Smooth muscle cell (in vitro differentiated cells): ENCODE results near the gene BAIAP2L1. TPM values are rescaled to one million over a fixed set of nuclear protein-coding genes. Genes with fewer than 3 reads are reported as not detected.

ENCODE experiments used
- DNase-seq: peaks from one replicate; lab custom pipeline; 2025; ENCODE audit not compliant: unreplicated experiment; lab: John Stamatoyannopoulos, UW
- H2AFZ ChIP-seq: fragments of 200-600 bp; sonication (generic); 2 replicates; pipeline ENCODE4 v1.6.0; 2016; ENCODE audit warnings: antibody characterized with exemption, low read depth, mild to moderate bottlenecking
- H3F3A ChIP-seq: fragments of 200-600 bp; sonication (generic); 2 replicates; pipeline ENCODE4 v1.6.0; 2017; ENCODE audit warnings: antibody characterized with exemption, low read depth
- H3K27ac ChIP-seq: fragments of 200-600 bp; sonication (generic); 2 replicates; pipeline ENCODE4 v1.5.1; 2016; ENCODE audit warnings: low read depth, mild to moderate bottlenecking
- H3K27me3 ChIP-seq: fragments of 200-600 bp; sonication (generic); 2 replicates; pipeline ENCODE4 v1.6.1; 2016; ENCODE audit warnings: low read depth, mild to moderate bottlenecking
- H3K36me3 ChIP-seq: fragments of 200-600 bp; sonication (generic); 2 replicates; pipeline ENCODE4 v1.5.1; 2016; ENCODE audit warnings: low read depth
- H3K4me1 ChIP-seq: fragments of 200-600 bp; sonication (generic); 2 replicates; pipeline ENCODE4 v1.5.1; 2016; ENCODE audit warnings: low read depth
- H3K4me2 ChIP-seq: fragments of 200-600 bp; sonication (generic); 2 replicates; pipeline ENCODE4 v1.6.0; 2016; ENCODE audit warnings: mild to moderate bottlenecking
- H3K4me3 ChIP-seq: fragments of 200-600 bp; sonication (generic); 2 replicates; pipeline ENCODE4 v1.5.1; 2016; ENCODE audit warnings: mild to moderate bottlenecking
- H3K79me2 ChIP-seq: fragments of 200-600 bp; sonication (generic); 2 replicates; pipeline ENCODE4 v1.6.0; 2016; ENCODE audit warnings: low read depth, mild to moderate bottlenecking
- H3K9ac ChIP-seq: fragments of 200-600 bp; sonication (generic); 2 replicates; pipeline ENCODE4 v1.6.0; 2016; ENCODE audit warnings: low read depth
- H3K9me3 ChIP-seq: fragments of 200-600 bp; sonication (generic); replicated peaks from 2 replicates; pipeline ENCODE4 v1.5.1; 2016; ENCODE audit warnings: low read depth
- H4K20me1 ChIP-seq: fragments of 200-600 bp; sonication (generic); 2 replicates; pipeline ENCODE4 v1.6.0; 2016; ENCODE audit warnings: low read depth
- CTCF ChIP-seq: fragments of 200-600 bp; sonication (generic); IDR thresholded peaks from 2 replicates; pipeline ENCODE4 v1.5.1; 2017; ENCODE audit warnings: borderline replicate concordance, mild to moderate bottlenecking, antibody characterized with exemption; ENCODE audit not compliant: insufficient read depth, poor library complexity, severe bottlenecking
- WGBS: methylation state at CpG from one replicate; pipeline ENCODE4 v1.1.7; 2016; ENCODE audit warnings: low lambda C conversion rate; 5-methylcytosine and 5-hydroxymethylcytosine counted together
- polyA plus RNA-seq: library from polyadenylated mRNA; unstranded; fragments of >200 nt; fragmentation: Nextera tagmentation; extraction: Ambion mirVana; gene quantifications from 2 replicates; pipeline ENCODE4 v1.2.1, GENCODE V29; 2016
- total RNA-seq: library from RNA; depleted of rRNA; stranded (reverse); fragments of >200 nt; gene quantifications from 2 replicates; pipeline ENCODE4 v1.2.3, GENCODE V29; 2014

BAIAP2L1 gene
- total and polyA plus RNA-seq, 2 experiments from 2014 or later, result 45.0 to 55.1 TPM

DNA sequence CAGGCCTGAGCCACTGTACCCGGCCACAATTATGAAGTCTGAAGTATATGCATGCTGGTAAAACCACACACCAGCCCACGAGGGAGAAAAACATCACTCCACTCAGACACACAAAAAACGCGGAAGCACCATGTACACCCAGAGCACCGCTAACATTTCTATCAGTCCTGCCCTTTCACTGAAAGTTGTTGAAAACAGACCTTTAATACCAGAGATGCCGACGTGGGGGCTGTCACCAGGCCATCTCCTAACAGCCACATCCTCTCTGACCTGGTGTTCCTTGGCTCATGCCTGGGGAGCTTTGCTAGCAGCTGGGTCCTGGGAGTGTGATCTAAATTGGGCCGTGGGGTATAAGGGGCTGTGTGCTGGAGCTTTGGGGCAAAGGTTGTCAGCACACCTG lies 49.8 kb downstream of the BAIAP2L1 start:
- peaks cover 59% of the 10 kb centered on the region for H3K79me2 ChIP-seq
- no peak overlapping the region for H3K4me2 ChIP-seq

DNA sequence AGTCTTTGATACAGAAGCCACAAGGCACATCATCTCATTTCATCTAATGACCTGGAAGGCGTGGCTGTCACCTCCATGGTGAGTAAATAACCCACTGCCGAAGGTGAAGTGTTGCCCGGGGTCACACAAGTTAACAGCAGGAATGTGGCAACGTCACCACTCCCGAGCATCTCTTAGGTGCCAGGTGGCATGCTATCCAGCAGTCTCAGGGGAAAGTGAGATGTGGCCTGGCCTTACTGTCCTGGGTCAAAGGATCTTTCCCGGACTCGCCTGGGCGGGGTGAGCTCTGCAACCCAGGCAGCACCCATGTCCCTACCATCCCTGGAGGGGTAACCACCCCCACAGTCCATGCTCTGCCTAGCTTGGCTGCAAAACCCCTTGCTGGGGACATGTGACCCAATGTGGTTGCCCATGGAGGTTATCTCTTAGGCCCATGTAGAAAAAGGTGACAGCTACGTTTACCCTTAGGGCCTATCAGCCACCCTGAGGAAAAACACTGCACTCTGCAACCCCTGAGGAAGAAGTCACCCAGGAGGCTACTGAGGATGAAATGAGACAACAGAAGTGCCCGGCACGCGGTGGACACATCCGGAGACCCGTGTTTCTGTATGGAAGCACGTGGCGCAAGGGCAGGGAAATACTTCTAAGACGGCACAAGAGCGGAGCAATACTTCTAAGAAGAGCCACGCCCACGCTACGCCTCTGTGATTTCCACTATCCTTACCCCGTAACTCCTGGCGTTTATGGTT lies 52.0 kb downstream of the BAIAP2L1 start:
- peaks cover 56% of the 10 kb centered on the region for H4K20me1 ChIP-seq
- H3K4me1 ChIP-seq, result peaks cover 3% of the 10 kb centered on the region
- no peaks in the 10 kb centered on the region for H3K27me3 ChIP-seq
- no peak overlapping the region for H3K4me2 ChIP-seq
- no peaks in the 10 kb centered on the region for H3K9me3 ChIP-seq
- peaks cover 16% of the 10 kb centered on the region for H3F3A ChIP-seq
- WGBS, result 95% methylated on average over 23 of the region's 23 CpGs
- no peak overlapping the region for H3K9ac ChIP-seq
- DNase-seq, result no peak
- no peak overlapping the region for H3K4me3 ChIP-seq
- H3K27ac ChIP-seq, result no peak overlapping the region
- H3K36me3 ChIP-seq, result peaks cover 5% of the 10 kb centered on the region
- no peak overlapping the region for H2AFZ ChIP-seq
- TF ChIP-seq CTCF, result no peak
- H3K79me2 ChIP-seq, result peaks cover 70% of the 10 kb centered on the region

More for the DNA sequence above, 49.8 kb downstream of the BAIAP2L1 start:
- WGBS, result 87% methylated on average over 8 of the region's 8 CpGs
- no peak overlapping the region for H3K4me3 ChIP-seq
- no peak overlapping the region for H2AFZ ChIP-seq
- H3K27ac ChIP-seq, result peak overlapping the region; percentile 94
- no peak for DNase-seq
- no peaks in the 10 kb centered on the region for H3K9me3 ChIP-seq
- H4K20me1 ChIP-seq, result peaks cover 35% of the 10 kb centered on the region
- peaks cover 22% of the 10 kb centered on the region for H3F3A ChIP-seq
- no peak for TF ChIP-seq CTCF
- H3K4me1 ChIP-seq, result peaks cover 3% of the 10 kb centered on the region
- H3K36me3 ChIP-seq, result peaks cover 5% of the 10 kb centered on the region
- no peaks in the 10 kb centered on the region for H3K27me3 ChIP-seq
- H3K9ac ChIP-seq, result no peak overlapping the region

GRCh38 chr7:98346515-98347069 lies 54.3 kb downstream of the BAIAP2L1 start:
- no peak for TF ChIP-seq CTCF
- H3K4me1 ChIP-seq, result peaks cover 3% of the 10 kb centered on the region
- peaks cover 2% of the 10 kb centered on the region for H3K36me3 ChIP-seq
- peak overlapping the region; percentile 4 for H3K4me2 ChIP-seq
- H3K79me2 ChIP-seq, result peaks cover 68% of the 10 kb centered on the region
- WGBS, result 40% methylated on average over 7 of the region's 7 CpGs
- peak overlapping the region; percentile 42 for H3K27ac ChIP-seq
- H3K9me3 ChIP-seq, result no peaks in the 10 kb centered on the region
- H4K20me1 ChIP-seq, result peaks cover 63% of the 10 kb centered on the region
- no peak overlapping the region for H3K9ac ChIP-seq
- no peak for DNase-seq
- H3K4me3 ChIP-seq, result no peak overlapping the region
- H2AFZ ChIP-seq, result no peak overlapping the region
- H3F3A ChIP-seq, result peaks cover 16% of the 10 kb centered on the region
- no peaks in the 10 kb centered on the region for H3K27me3 ChIP-seq
